ENCODE measurements around the gene NDUFA12. TPM values are rescaled to one million over a fixed set of nuclear protein-coding genes. Genes with fewer than 3 reads are reported as not detected.

Gene NDUFA12
- total RNA-seq (2021; ENCODE audit: unreplicated experiment): 79.7 TPM
- 82.1 and 98.5 TPM in 2 replicates for polyA plus RNA-seq (2012)
- percentile 78 among the genes with signal in this experiment for Bru-seq, nascent RNA
- BruChase-seq, experiment 1, labeled RNA remaining after a 6-hour chase: percentile 69 among the genes with signal in this experiment
- BruChase-seq, experiment 2, labeled RNA remaining after a 2-hour chase: percentile 63 among the genes with signal in this experiment
- long read RNA-seq, transcript NDUFA12-201 (4 exons, 635 nt): major isoform, 30 of 46 reads
- long read RNA-seq, partial matches to known transcripts: 4 of 46 reads
- long read RNA-seq, other reads (novel, unspliced or antisense): 9 of 46 reads

GRCh38 chr12:95003213-95003920, at the start of gene NDUFA12:
Gene NDUFA12 (minus strand): TSS chr12:95003697. CDS start chr12:95003680, 17 bp downstream.
- Histone ChIP-seq H4K20me1 (ENCODE audit: insufficient read depth) (no peaks in the 10 kb centered on the region), H3K79me2 (ENCODE audit: insufficient read depth, low read length) (peaks cover 50% of the 10 kb centered on the region), H3K27me3 (ENCODE audit: insufficient read depth, low read length) (no peaks in the 10 kb centered on the region), H3K4me2 (ENCODE audit: low read length) (peak within 1 kb of the TSS; percentile 70), H3K36me3 (ENCODE audit: control insufficient read depth in 1 of 2, insufficient read depth in 2 of 2, low read length in 2 of 2) (0 out of 4 replicates have a peak, but pooled peaks cover 0 to 2% of the 10 kb centered on the region in 2 experiments), H3K9ac (ENCODE audit: low read length) (peak within 1 kb of the TSS; percentile 87), H3K9me3 (ENCODE audit: control insufficient read depth in 1 of 2, insufficient read depth in 1 of 2, low read depth in 1 of 2, low read length in 2 of 2) (no peaks in the 10 kb centered on the region; a peak in 1 of 4 replicates), H2AFZ (ENCODE audit: low read depth, low read length, poor library complexity, severe bottlenecking) (peak within 1 kb of the TSS; percentile 85), H3K9me2 (ENCODE audit: insufficient read depth) (no peaks in the 10 kb centered on the region), H3K27ac (ENCODE audit: low read depth, low read length) (peak within 1 kb of the TSS; percentile 67), H3K4me1 (ENCODE audit: control insufficient read depth in 1 of 2, insufficient read depth in 2 of 2, low read length in 2 of 2) (peaks cover 4 to 11% of the 10 kb centered on the region in 2 experiments; a peak in 3 of 4 replicates), H3K4me3 (replicated peaks in 1 of 2; ENCODE audit: low read depth in 1 of 2, low read length in 2 of 2) (peak within 1 kb of the TSS; percentile 70 to 81)
- ChIA-PET POLR2A (interaction anchor here (0.6 to 1.1 kb wide), 9 partner anchors 9 to 243 kb away, joined by 3 to 6 read pairs (median 3); no protein-coding TSS in a partner anchor), CTCF (no interaction called here), RAD21 (ENCODE audit: low non-redundant PET in 1 of 2, low total read pairs in 2 of 2, uncharacterized antibody in 2 of 2, unreplicated experiment in 2 of 2) (no interaction called here)
- ATAC-seq: peak; percentile 98
- peak; percentile 94 for DNase-seq (ENCODE audit: low read depth, low spot score)
- intact Hi-C loops (cut with micrococcal nuclease): no loop called here
- BruUV-seq (replicated peaks): TSS peak; percentile 56
- no peak for TF ChIP-seq RAD21 (IDR thresholded peaks at IDR 0.05; ENCODE audit: low read depth)
- peak; percentile 95 for TF ChIP-seq YY1 (IDR thresholded peaks at IDR 0.05; ENCODE audit: extremely low read depth, insufficient replicate concordance, low read depth, low read length)
- no peak for TF ChIP-seq FOSL1 (IDR thresholded peaks at IDR 0.05; ENCODE audit: low read depth)
- TF ChIP-seq SRF (IDR thresholded peaks at IDR 0.05; ENCODE audit: low read depth): no peak
- TF ChIP-seq POLR2AphosphoS5 (IDR thresholded peaks at IDR 0.05; ENCODE audit: low read depth, low read length): peak; percentile 98
- TF ChIP-seq ZBTB33 (IDR thresholded peaks at IDR 0.05; ENCODE audit: extremely low read depth, insufficient replicate concordance, low read length): peak; percentile 63
- TF ChIP-seq ATF3 (IDR thresholded peaks at IDR 0.05): no peak
- TF ChIP-seq SIN3A (IDR thresholded peaks at IDR 0.05; ENCODE audit: low read depth): peak; percentile 91
- no peak for TF ChIP-seq EZH2 (IDR thresholded peaks at IDR 0.05)
- no peak for TF ChIP-seq ZFX (IDR thresholded peaks at IDR 0.05)
- no peak for TF ChIP-seq CTCF (IDR thresholded peaks at IDR 0.05 in 2 of 3, conservative IDR thresholded peaks at IDR 0.05 in 1 of 3; ENCODE audit: borderline replicate concordance in 1 of 3, insufficient read depth in 1 of 3, low read depth in 2 of 3, low read length in 2 of 3)
- peak; percentile 77 for TF ChIP-seq MAX (IDR thresholded peaks at IDR 0.05)
- no peak for TF ChIP-seq EZH2phosphoT487 (IDR thresholded peaks at IDR 0.05; ENCODE audit: borderline replicate concordance)
- TF ChIP-seq ZNF274 (IDR thresholded peaks at IDR 0.05; ENCODE audit: low read depth, low read length): no peak
- TF ChIP-seq CEBPB (IDR thresholded peaks at IDR 0.05; ENCODE audit: low read depth): no peak
- peak; percentile 45; the same call in 1 of the 2 replicates for TF ChIP-seq EGR1 (IDR thresholded peaks at IDR 0.05; ENCODE audit: low read depth)
- TF ChIP-seq REST (IDR thresholded peaks at IDR 0.05; ENCODE audit: low read depth): no peak

All from HCT116 (cell line).